Prostate gland (tissue), 2 donors: Measurements from ENCODE around the gene ANKS1B. TPM values are rescaled to one million over a fixed set of nuclear protein-coding genes. Genes with fewer than 3 reads are reported as not detected.

Source experiments
- DNase-seq: peaks from one replicate; pipeline ENCODE4 v3.0.0-alpha.2; 2019; ENCODE audit warnings: low spot score
- H3K27ac ChIP-seq, 2 donors: fragments of 200-600 bp; sonication (generic); 2 replicates each; pipeline ENCODE4 v1.5.1; 2017 to 2019
- H3K27me3 ChIP-seq: fragments of 200-600 bp; sonication (generic); replicated peaks from 2 replicates; pipeline ENCODE4 v1.5.1; 2019; ENCODE audit not compliant: insufficient read depth
- H3K36me3 ChIP-seq, 2 donors: fragments of 200-600 bp; sonication (generic); 1 replicate in 1 of 2; 2 replicates in 1 of 2; pipeline versions ENCODE4 v1.5.1 to v1.8.1; 2017 to 2019
- H3K4me1 ChIP-seq: fragments of 200-600 bp; sonication (generic); replicated peaks from 2 replicates; pipeline ENCODE4 v1.5.1; 2019
- H3K4me3 ChIP-seq, 2 donors: fragments of 200-600 bp; sonication (generic); 2 replicates each; pipeline ENCODE4 v1.5.1; 2017 to 2019
- H3K9me3 ChIP-seq: fragments of 200-600 bp; sonication (generic); 2 replicates; pipeline ENCODE4 v1.5.1; 2017
- CTCF ChIP-seq, 4 experiments: fragments of 200-600 bp in 2 of 4; fragments of 450-650 bp in 2 of 4; sonication (generic) in 2 of 4; IDR thresholded peaks; 1 replicate in 3 of 4; 2 replicates in 1 of 4; pipeline ENCODE4 v1.5.1; 2016 to 2019; ENCODE audit warnings: antibody characterized with exemption in 4 of 4, mild to moderate bottlenecking in 2 of 4, moderate library complexity in 2 of 4
- POLR2A ChIP-seq: fragments of 450-650 bp; IDR thresholded peaks from one replicate; pipeline ENCODE4 v1.6.1; 2016; ENCODE audit warnings: antibody characterized with exemption, mild to moderate bottlenecking
- POLR2AphosphoS5 ChIP-seq: sonication (generic); formaldehyde crosslinking; IDR thresholded peaks from one replicate; pipeline ENCODE4 v1.6.1; 2017; ENCODE audit warnings: antibody characterized with exemption
- whole genome bisulfite sequencing: methylation state at CpG from one replicate; pipeline ENCODE4 v1.1.5; 2018; 5-methylcytosine and 5-hydroxymethylcytosine counted together
- intact Hi-C: fragments of 100-400 bp; cut with DNase I; formaldehyde crosslinking; loops from one replicate; pipeline ENCODE4 v1.14.2; 2022
- total RNA-seq, 2 donors: library from RNA; depleted of rRNA; stranded (reverse); fragments of >200 nt; gene quantifications; one replicate each; pipeline ENCODE4 v1.1.0, GENCODE V29; 2016

The ANKS1B gene
- total RNA-seq, 2 donors from 2014 or later, result 13.0 to 17.4 TPM

- Histone ChIP-seq H3K9me3 (no peaks in the 10 kb centered on the region), H3K27me3 (no peaks in the 10 kb centered on the region), H3K27ac (no peak overlapping the region), H3K4me3 (no peak overlapping the region), H3K36me3 (no peaks in the 10 kb centered on the region), H3K4me1 (no peaks in the 10 kb centered on the region)
- no peak for DNase-seq
- intact Hi-C loops, result no loop called here
- TF ChIP-seq CTCF (IDR thresholded peaks at IDR 0.05) (no peak), POLR2A (no peak), POLR2AphosphoS5 (no peak)
Observed at GRCh38 chr12:99444859-99445316, 539.8 kb downstream of the ANKS1B start.

GRCh38 chr12:99442758-99443157 lies 542.0 kb downstream of the ANKS1B start:
- no peak overlapping the region for H3K4me3 ChIP-seq
- no peaks in the 10 kb centered on the region for H3K27me3 ChIP-seq
- TF ChIP-seq CTCF (IDR thresholded peaks at IDR 0.05), result no peak
- no peak for TF ChIP-seq POLR2AphosphoS5
- no peak for TF ChIP-seq POLR2A
- 56% methylated on average over 3 of the region's 3 CpGs for WGBS
- no peaks in the 10 kb centered on the region for H3K4me1 ChIP-seq
- no peak for DNase-seq
- H3K27ac ChIP-seq, result no peak overlapping the region
- H3K9me3 ChIP-seq, result no peaks in the 10 kb centered on the region
- no peaks in the 10 kb centered on the region for H3K36me3 ChIP-seq
- intact Hi-C loops, result no loop called here

GRCh38 chr12:99439399-99439798 lies 545.3 kb downstream of the ANKS1B start:
- Histone ChIP-seq H3K36me3 (no peaks in the 10 kb centered on the region), H3K4me3 (no peak overlapping the region), H3K4me1 (no peaks in the 10 kb centered on the region), H3K27me3 (no peaks in the 10 kb centered on the region), H3K27ac (no peak overlapping the region), H3K9me3 (no peaks in the 10 kb centered on the region)
- no peak for DNase-seq
- TF ChIP-seq POLR2AphosphoS5 (no peak), POLR2A (no peak), CTCF (IDR thresholded peaks at IDR 0.05) (no peak)
- 100% methylated on average over 1 of the region's 1 CpG for WGBS
- intact Hi-C loops, result no loop called here

- Histone ChIP-seq H3K4me3 (no peak overlapping the region), H3K36me3 (no peaks in the 10 kb centered on the region), H3K4me1 (no peaks in the 10 kb centered on the region), H3K27me3 (no peaks in the 10 kb centered on the region), H3K27ac (no peak overlapping the region), H3K9me3 (no peaks in the 10 kb centered on the region)
- no peak for DNase-seq
- intact Hi-C loops, result no loop called here
- TF ChIP-seq CTCF (IDR thresholded peaks at IDR 0.05) (no peak), POLR2A (no peak), POLR2AphosphoS5 (no peak)
Observed at GRCh38 chr12:99436584-99436983, 548.2 kb downstream of the ANKS1B start.

GRCh38 chr12:99435095-99435791 lies 549.5 kb downstream of the ANKS1B start:
- Histone ChIP-seq H3K27me3 (no peaks in the 10 kb centered on the region), H3K4me1 (no peaks in the 10 kb centered on the region), H3K4me3 (no peak overlapping the region), H3K9me3 (no peaks in the 10 kb centered on the region), H3K36me3 (no peaks in the 10 kb centered on the region), H3K27ac (no peak overlapping the region)
- intact Hi-C loops, result no loop called here
- DNase-seq, result no peak
- TF ChIP-seq POLR2AphosphoS5 (no peak), POLR2A (no peak), CTCF (IDR thresholded peaks at IDR 0.05) (no peak)
- 80% methylated on average over 1 of the region's 1 CpG for WGBS
